A673 (cell line): ENCODE results near the gene PADI1. TPM values are rescaled to one million over a fixed set of nuclear protein-coding genes. Genes with fewer than 3 reads are reported as not detected.

Experiments
- BruUV-seq: library from RNA; stranded (reverse); fragments of 400-500 nt; replicated peaks from 2 replicates; lab custom pipeline; 2021; lab: Mats Ljungman, UMichigan
- CTCF ChIA-PET: fragments of 300-600 bp; sonication (Branson Sonifier 250); formaldehyde crosslinking; loops from one replicate; lab custom pipeline; 2022; ENCODE audit warnings: antibody characterized with exemption; lab: Charles Lee
- POLR2A ChIA-PET: fragments of 300-600 bp; sonication (Branson Sonifier 250); formaldehyde crosslinking; loops from one replicate; lab custom pipeline; 2022; ENCODE audit warnings: antibody characterized with exemption; ENCODE audit not compliant: low non-redundant PET; lab: Charles Lee
- DNase-seq: peaks from one replicate; pipeline ENCODE4 v3.0.0-alpha.2; 2015; ENCODE audit warnings: low spot score
- H3K27ac ChIP-seq: fragments of 200-600 bp; sonication (generic); 2 replicates; pipeline ENCODE4 v1.5.1; 2016; ENCODE audit warnings: mixed run types, low read depth, mild to moderate bottlenecking, mixed read lengths, antibody characterized with exemption, low read length; ENCODE audit not compliant: poor library complexity, severe bottlenecking
- H3K27me3 ChIP-seq: fragments of 200-600 bp; sonication (generic); replicated peaks from 2 replicates; pipeline ENCODE4 v1.6.1; 2017; ENCODE audit warnings: mixed run types, low read depth, mild to moderate bottlenecking, mixed read lengths, antibody characterized with exemption, low read length; ENCODE audit not compliant: insufficient read depth, poor library complexity
- H3K36me3 ChIP-seq: fragments of 200-600 bp; sonication (generic); 2 replicates; pipeline ENCODE4 v1.6.1; 2016; ENCODE audit warnings: mixed run types, mild to moderate bottlenecking, mixed read lengths, antibody characterized with exemption, low read length; ENCODE audit not compliant: insufficient read depth, poor library complexity, severe bottlenecking
- H3K4me1 ChIP-seq: fragments of 200-600 bp; sonication (generic); 2 replicates; pipeline ENCODE4 v1.6.1; 2017; ENCODE audit warnings: mixed run types, mild to moderate bottlenecking, mixed read lengths, antibody characterized with exemption, low read length; ENCODE audit not compliant: insufficient read depth, poor library complexity, severe bottlenecking
- H3K4me3 ChIP-seq: fragments of 200-600 bp; sonication (generic); 2 replicates; pipeline ENCODE4 v1.5.1; 2016; ENCODE audit warnings: low read depth, mixed run types, mild to moderate bottlenecking, mixed read lengths, low read length; ENCODE audit not compliant: poor library complexity, severe bottlenecking
- H3K9me3 ChIP-seq: fragments of 200-600 bp; sonication (generic); 2 replicates; pipeline ENCODE4 v1.6.1; 2016; ENCODE audit warnings: mixed run types, low read depth, mild to moderate bottlenecking, mixed read lengths, antibody characterized with exemption, low read length; ENCODE audit not compliant: poor library complexity, severe bottlenecking
- EZH2 ChIP-seq: fragments of 200-600 bp; sonication (generic); IDR thresholded peaks from 2 replicates; pipeline ENCODE4 v1.6.1; 2017; ENCODE audit warnings: borderline replicate concordance, low read depth, mild to moderate bottlenecking, mixed read lengths, antibody characterized with exemption, low read length; ENCODE audit not compliant: poor library complexity, severe bottlenecking
- intact Hi-C: fragments of 100-400 bp; cut with micrococcal nuclease; formaldehyde crosslinking; loops from one replicate; pipeline ENCODE4 v1.10.0; 2022; ENCODE audit not compliant: unreplicated experiment
- total RNA-seq: library from RNA; stranded (reverse); gene quantifications from 2 replicates; pipeline ENCODE4 v1.2.3, GENCODE V29; 2021
- TF ChIP-seq, protein P1 (sequence below): fragments of 300-800, 200-600 bp; sonication (generic); conservative IDR thresholded peaks from 2 replicates; pipeline ENCODE4 v1.5.1; 2017; ENCODE audit warnings: low read depth, mild to moderate bottlenecking, antibody characterized with exemption, low read length, moderate library complexity, mixed read lengths

PADI1 gene
- total RNA-seq, 1 experiment from 2014 or later, result 0.56 TPM

DNA sequence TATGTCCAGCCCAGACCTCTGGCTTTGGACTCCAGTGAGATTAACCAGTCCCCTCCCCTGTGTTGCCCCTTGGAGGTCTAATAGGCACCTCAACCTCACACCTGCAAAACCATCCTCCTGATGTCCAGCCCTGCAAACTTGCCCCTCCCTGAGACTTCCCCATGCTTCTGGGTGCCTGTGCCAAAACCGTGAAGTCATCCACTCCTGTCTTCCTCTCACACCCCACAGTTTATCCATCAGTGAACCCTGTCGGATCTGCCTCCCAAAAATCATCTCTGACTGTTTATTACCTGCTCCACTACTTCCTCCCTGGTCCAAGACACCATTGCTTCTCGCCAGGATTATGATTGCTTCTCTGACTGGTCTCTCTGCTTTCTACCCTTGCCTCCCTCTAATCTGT is 31.7 kb upstream of the PADI1 start:
- no peak overlapping the region for H3K27ac ChIP-seq
- no peak overlapping the region for H3K4me3 ChIP-seq
- H3K4me1 ChIP-seq, result no peaks in the 10 kb centered on the region
- intact Hi-C loops, result no loop called here
- no peak for DNase-seq
- TF ChIP-seq, protein P1, sequence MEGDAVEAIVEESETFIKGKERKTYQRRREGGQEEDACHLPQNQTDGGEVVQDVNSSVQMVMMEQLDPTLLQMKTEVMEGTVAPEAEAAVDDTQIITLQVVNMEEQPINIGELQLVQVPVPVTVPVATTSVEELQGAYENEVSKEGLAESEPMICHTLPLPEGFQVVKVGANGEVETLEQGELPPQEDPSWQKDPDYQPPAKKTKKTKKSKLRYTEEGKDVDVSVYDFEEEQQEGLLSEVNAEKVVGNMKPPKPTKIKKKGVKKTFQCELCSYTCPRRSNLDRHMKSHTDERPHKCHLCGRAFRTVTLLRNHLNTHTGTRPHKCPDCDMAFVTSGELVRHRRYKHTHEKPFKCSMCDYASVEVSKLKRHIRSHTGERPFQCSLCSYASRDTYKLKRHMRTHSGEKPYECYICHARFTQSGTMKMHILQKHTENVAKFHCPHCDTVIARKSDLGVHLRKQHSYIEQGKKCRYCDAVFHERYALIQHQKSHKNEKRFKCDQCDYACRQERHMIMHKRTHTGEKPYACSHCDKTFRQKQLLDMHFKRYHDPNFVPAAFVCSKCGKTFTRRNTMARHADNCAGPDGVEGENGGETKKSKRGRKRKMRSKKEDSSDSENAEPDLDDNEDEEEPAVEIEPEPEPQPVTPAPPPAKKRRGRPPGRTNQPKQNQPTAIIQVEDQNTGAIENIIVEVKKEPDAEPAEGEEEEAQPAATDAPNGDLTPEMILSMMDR, result no peak
- no peak for TF ChIP-seq EZH2
- CTCF ChIA-PET, result no interaction called here
- no peaks in the 10 kb centered on the region for H3K27me3 ChIP-seq
- H3K36me3 ChIP-seq, result no peaks in the 10 kb centered on the region
- no TSS peak for BruUV-seq
- POLR2A ChIA-PET, result no interaction called here
- H3K9me3 ChIP-seq, result peaks cover 7% of the 10 kb centered on the region

DNA sequence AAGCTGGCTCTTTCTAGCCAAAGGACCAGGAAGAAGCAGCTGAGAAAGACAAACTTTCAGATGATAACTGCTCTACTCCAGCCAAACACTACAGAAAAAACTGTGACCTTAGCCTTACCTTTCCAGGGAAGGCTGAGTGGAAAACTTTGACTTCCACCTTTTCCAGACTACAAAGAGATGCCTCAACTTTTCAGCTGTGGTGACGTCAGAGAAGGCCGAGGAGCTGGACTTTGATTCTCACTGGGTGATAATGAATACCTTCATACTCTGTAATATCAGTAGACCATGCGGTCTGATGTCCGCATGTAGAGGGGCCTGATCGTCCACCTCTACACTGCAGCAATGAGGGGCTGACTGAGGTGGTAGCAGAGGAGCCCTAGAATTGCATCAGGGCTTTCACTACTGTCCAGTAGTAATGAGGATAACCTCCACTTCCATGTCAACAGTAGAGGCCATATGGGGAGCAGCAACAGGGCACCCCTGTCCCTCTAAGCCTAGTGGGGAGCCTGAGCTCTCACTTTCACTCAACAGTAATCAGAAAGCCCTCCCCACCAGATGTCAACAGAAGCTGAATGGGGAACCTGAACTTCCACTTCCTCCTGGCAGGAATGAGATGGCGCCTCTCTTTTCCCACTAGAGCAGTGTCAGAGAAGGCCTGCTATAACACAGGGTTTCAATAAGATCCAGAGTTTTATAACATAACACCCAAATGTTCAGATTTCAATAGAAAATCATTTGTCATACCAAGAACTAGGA is 28.4 kb upstream of the PADI1 start:
- POLR2A ChIA-PET, result no interaction called here

DNA sequence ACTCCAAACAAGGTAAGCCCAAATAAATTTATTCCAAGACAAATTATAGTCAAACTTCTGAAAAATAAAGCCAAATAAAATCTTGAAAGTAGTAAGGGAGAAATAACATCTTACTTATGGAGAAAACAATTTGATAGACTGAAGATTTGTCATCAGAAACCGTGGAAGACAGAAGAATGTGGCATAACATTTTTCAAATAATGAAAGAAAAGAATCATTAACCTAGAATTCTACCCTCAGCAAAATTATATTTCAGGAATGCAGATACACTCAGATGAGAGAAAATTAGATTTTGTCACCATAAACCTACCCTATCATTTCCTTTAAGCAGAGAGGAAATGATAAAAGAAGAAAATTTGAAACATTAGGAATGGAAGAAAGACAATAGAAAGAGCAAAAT is 27.3 kb upstream of the PADI1 start:
- H3K4me1 ChIP-seq, result no peaks in the 10 kb centered on the region
- H3K4me3 ChIP-seq, result no peak overlapping the region
- H3K27ac ChIP-seq, result no peak overlapping the region
- BruUV-seq, result no TSS peak
- no peak for TF ChIP-seq EZH2
- TF ChIP-seq, protein P1, result no peak
- no peaks in the 10 kb centered on the region for H3K27me3 ChIP-seq
- ChIA-PET CTCF (no interaction called here), POLR2A (no interaction called here)
- intact Hi-C loops, result no loop called here
- peaks cover 7% of the 10 kb centered on the region for H3K9me3 ChIP-seq
- H3K36me3 ChIP-seq, result no peaks in the 10 kb centered on the region
- no peak for DNase-seq

More for the DNA sequence above, 28.4 kb upstream of the PADI1 start:
- TF ChIP-seq, protein P1, result no peak
- TF ChIP-seq EZH2, result no peak
- no peak overlapping the region for H3K27ac ChIP-seq
- CTCF ChIA-PET, result no interaction called here
- H3K27me3 ChIP-seq, result no peaks in the 10 kb centered on the region
- intact Hi-C loops, result no loop called here
- H3K36me3 ChIP-seq, result no peaks in the 10 kb centered on the region
- H3K4me1 ChIP-seq, result no peaks in the 10 kb centered on the region
- no peak for DNase-seq
- peaks cover 7% of the 10 kb centered on the region for H3K9me3 ChIP-seq
- no peak overlapping the region for H3K4me3 ChIP-seq
- no TSS peak for BruUV-seq
